HG03064 (cell line): Measurements from ENCODE around the gene FLRT1.

Experiments
- ATAC-seq: cut with Tn5 transposase; IDR thresholded peaks from one replicate; pipeline ENCODE4 v1.9.1; 2021; ENCODE audit warnings: low read depth; ENCODE audit not compliant: unreplicated experiment

The FLRT1 gene

GRCh38 chr11:64081745-64082442 is 46.2 kb downstream of the FLRT1 start:
- no peak for ATAC-seq

GRCh38 chr11:64083398-64084080 is 47.8 kb downstream of the FLRT1 start:
- no peak for ATAC-seq

GRCh38 chr11:64084146-64084950 is 48.6 kb downstream of the FLRT1 start:
- no peak for ATAC-seq

- no peak for ATAC-seq
Observed at GRCh38 chr11:64084951-64085710, 49.4 kb downstream of the FLRT1 start.
